K562 (cell line): ENCODE data around the gene ZNF236. TPM values are rescaled to one million over a fixed set of nuclear protein-coding genes. Genes with fewer than 3 reads are reported as not detected.

Source experiments
- ATAC-seq: fragments of 200-7000 bp; cut with Tn5 transposase; 3 replicates; pipeline ENCODE4 v1.9.1; 2020; ENCODE audit warnings: moderate library complexity
- BruUV-seq: library from RNA; stranded (reverse); fragments of 400-500 nt; replicated peaks from 2 replicates; lab custom pipeline; 2021; lab: Mats Ljungman, UMichigan
- CTCF ChIA-PET: fragments of 300-600 bp; formaldehyde crosslinking; extraction: SDS; loops from one replicate; lab custom pipeline; 2021; ENCODE audit warnings: low intra/inter-chr PET ratio; lab: Yijun Ruan, JAX
- POLR2A ChIA-PET: fragments of 300-600, 350-650 bp; sonication (Branson Sonifier 250); formaldehyde crosslinking; extraction: SDS; loops from one replicate; lab custom pipeline; 2021; ENCODE audit warnings: antibody characterized with exemption, inconsistent platforms; lab: Yijun Ruan, JAX
- DNase-seq, 4 experiments: peaks; one replicate each; pipeline versions ENCODE4 v3.0.0 to v3.0.0-alpha.2; 2011 to 2018; ENCODE audit warnings: low spot score in 3 of 4, mixed read lengths in 3 of 4; ENCODE audit errors: extremely low read depth in 1 of 4
- FAIRE-seq: peaks from 2 replicates; lab custom pipeline; 2011; peaks lifted over from hg19 to GRCh38; lab: Jason Lieb, UNC
- H2AFZ ChIP-seq: 2 replicates; pipeline ENCODE4 v1.6.0; 2011; ENCODE audit warnings: low read depth, low read length, control low read depth, inconsistent platforms
- H3K27ac ChIP-seq: fragments of 200-600 bp; 3 replicates; pipeline ENCODE4 v1.8.0; 2011; ENCODE audit warnings: low read depth, mild to moderate bottlenecking, control low read depth, inconsistent platforms, low read length, moderate library complexity, mixed read lengths; ENCODE audit errors: extremely low read depth
- H3K27me3 ChIP-seq, 2 experiments: fragments of 300-600 bp in 1 of 2; 2 replicates in 1 of 2; 3 replicates in 1 of 2; pipeline versions ENCODE4 v1.6.0 to v1.8.0; 2011; ENCODE audit warnings: inconsistent platforms in 2 of 2, low read length in 2 of 2, mild to moderate bottlenecking in 1 of 2, mixed read lengths in 1 of 2, moderate library complexity in 1 of 2; ENCODE audit not compliant: control insufficient read depth in 2 of 2, insufficient read depth in 2 of 2
- H3K36me3 ChIP-seq: fragments of 300-600 bp; 3 replicates; pipeline ENCODE4 v1.8.0; 2011; ENCODE audit warnings: mild to moderate bottlenecking, low read length, inconsistent platforms; ENCODE audit not compliant: control insufficient read depth, insufficient read depth
- H3K4me1 ChIP-seq, 2 experiments: fragments of 200-600 bp in 1 of 2; replicated peaks in 1 of 2; 2 replicates in 1 of 2; 3 replicates in 1 of 2; pipeline versions ENCODE4 v1.5.1 to v1.8.0; 2011; ENCODE audit warnings: inconsistent platforms in 2 of 2, low read length in 2 of 2, mild to moderate bottlenecking in 1 of 2, mixed read lengths in 1 of 2, moderate library complexity in 1 of 2; ENCODE audit not compliant: control insufficient read depth in 2 of 2, insufficient read depth in 2 of 2
- H3K4me2 ChIP-seq: 2 replicates; pipeline ENCODE4 v1.6.1; 2011; ENCODE audit warnings: low read length, control low read depth, inconsistent platforms, mixed read lengths; ENCODE audit not compliant: insufficient read depth
- H3K4me3 ChIP-seq: fragments of 200-600 bp; sonication (generic), shearing (Covaris generic); 2 replicates; pipeline ENCODE4 v1.5.1; 2016; ENCODE audit warnings: control low read depth, inconsistent platforms
- H3K79me2 ChIP-seq: fragments of 200-600 bp; 3 replicates; pipeline ENCODE4 v1.8.0; 2011; ENCODE audit warnings: low read length, inconsistent platforms; ENCODE audit not compliant: control insufficient read depth, insufficient read depth
- H3K9ac ChIP-seq, 2 experiments: 2 replicates each; pipeline versions ENCODE4 v1.6.0 to v1.6.1; 2011; ENCODE audit warnings: low read depth in 2 of 2, low read length in 2 of 2, control low read depth in 1 of 2, inconsistent platforms in 1 of 2, mild to moderate bottlenecking in 1 of 2, mixed read lengths in 1 of 2; ENCODE audit not compliant: insufficient read depth in 1 of 2
- H3K9me1 ChIP-seq: one replicate; pipeline ENCODE4 v1.6.0; 2011; ENCODE audit warnings: inconsistent platforms, mild to moderate bottlenecking, low read length, moderate library complexity; ENCODE audit not compliant: control insufficient read depth, insufficient read depth
- H3K9me3 ChIP-seq: replicated peaks from 2 replicates; pipeline ENCODE4 v1.5.1; 2011; ENCODE audit warnings: low read depth, low read length, inconsistent platforms; ENCODE audit not compliant: control insufficient read depth, insufficient read depth
- H4K20me1 ChIP-seq: replicated peaks from 2 replicates; pipeline ENCODE4 v1.6.1; 2011; ENCODE audit warnings: low read length, inconsistent platforms, mixed read lengths; ENCODE audit not compliant: control insufficient read depth, insufficient read depth
- DIDO1 ChIP-seq: fragments of 450-650 bp; IDR thresholded peaks from 2 replicates; pipeline ENCODE4 v1.6.1; 2016; ENCODE audit warnings: low read depth, missing biosample characterization, missing genetic modification characterization
- EHMT2 ChIP-seq: fragments of 450-650 bp; IDR thresholded peaks from 2 replicates; pipeline ENCODE4 v1.6.1; 2018; ENCODE audit warnings: antibody characterized with exemption
- GTF2F1 ChIP-seq: IDR thresholded peaks from 2 replicates; pipeline ENCODE4 v1.6.1; 2011; ENCODE audit warnings: low read depth, low read length, improper control_type of control experiment
- PRPF4 ChIP-seq: fragments of 200-400 bp; formaldehyde crosslinking; IDR thresholded peaks from one replicate; pipeline ENCODE4 v1.6.1; 2017; ENCODE audit warnings: low read length, low read depth, mild to moderate bottlenecking; ENCODE audit not compliant: insufficient read depth, poor library complexity, severe bottlenecking
- SIRT6 ChIP-seq: IDR thresholded peaks from one replicate; pipeline ENCODE4 v1.6.1; 2012; ENCODE audit warnings: low read depth, mild to moderate bottlenecking, control low read depth, inconsistent platforms, low read length, moderate library complexity
- SMARCC2 ChIP-seq: fragments of 450-650 bp; IDR thresholded peaks from 2 replicates; pipeline ENCODE4 v1.6.1; 2017; ENCODE audit warnings: antibody characterized with exemption, moderate library complexity, mild to moderate bottlenecking, low read depth
- ZC3H11A ChIP-seq: IDR thresholded peaks from 2 replicates; pipeline ENCODE4 v1.6.1; 2012; ENCODE audit warnings: low read depth, low read length, improper control_type of control experiment
- ZNF436 ChIP-seq: fragments of 250-450, 450-650 bp; sonication (Bioruptor Pico); formaldehyde crosslinking; IDR thresholded peaks from 2 replicates; pipeline ENCODE4 v1.7.0; 2020; ENCODE audit warnings: mild to moderate bottlenecking
- WGBS: fragments of 100-300 bp; shearing (Covaris generic); methylation state at CpG from one replicate; pipeline ENCODE4 v1.1.6; 2016; ENCODE audit warnings: low coverage, mixed read lengths; ENCODE audit not compliant: insufficient coverage; ENCODE audit errors: missing lambda C conversion rate; 5-methylcytosine and 5-hydroxymethylcytosine counted together
- in situ Hi-C: fragments of 300-500 bp; cut with MboI; formaldehyde crosslinking; loops from 4 replicates; pipeline ENCODE4 v1.15.0; 2018; ENCODE audit warnings: inconsistent platforms, mixed read lengths
- intact Hi-C: fragments of 100-400 bp; cut with micrococcal nuclease; formaldehyde crosslinking; loops from 2 replicates; pipeline ENCODE4 v1.14.2; 2022
- polyA plus RNA-seq, 8 experiments: library from polyadenylated mRNA; depleted of rRNA in 4 of 8; stranded (reverse) in 5 of 8; unstranded in 3 of 8; fragments of >200 nt; fragmentation: Nextera tagmentation in 2 of 8; fragmentation: Illumina TruSeq in 1 of 8; extraction: Ambion mirVana in 2 of 8; extraction: Trizol in 1 of 8; gene quantifications; 2 replicates each; pipeline versions ENCODE4 v1.2.1 to v1.2.3, GENCODE V29; 2011 to 2014; ENCODE audit warnings: inconsistent platforms in 1 of 8, missing spikeins in 1 of 8
- total RNA-seq, 7 experiments: library from RNA; depleted of rRNA in 6 of 7; stranded (reverse); fragments of >200 nt in 6 of 7; fragmentation: Illumina TruSeq in 2 of 7; extraction: Trizol in 2 of 7; gene quantifications; 2 replicates each; pipeline versions ENCODE4 v1.2.1 to v1.2.3, GENCODE V29; 2011 to 2021; ENCODE audit warnings: low replicate concordance in 1 of 7
- TF ChIP-seq, protein P1 (sequence below): fragments of 450-650 bp; IDR thresholded peaks from 2 replicates; pipeline ENCODE4 v1.6.1; 2016; ENCODE audit warnings: missing biosample characterization, missing genetic modification characterization
- TF ChIP-seq, protein P2 (sequence below): sonication (generic); formaldehyde crosslinking; IDR thresholded peaks from 2 replicates; pipeline ENCODE4 v1.8.0; 2023; ENCODE audit warnings: mild to moderate bottlenecking, missing genetic modification reagents
- TF ChIP-seq, protein P3 (sequence below): fragments of 250-450 bp; sonication (Bioruptor Pico); IDR thresholded peaks from 2 replicates; pipeline ENCODE4 v1.6.1; 2021; ENCODE audit warnings: mild to moderate bottlenecking

ZNF236 gene
- total and polyA plus RNA-seq, 9 of the 15 experiments (the other 6 are each of a cell fraction or from before 2014, with no cell fraction given): 0.35 to 8.7 (median 3.4) TPM

DNA sequence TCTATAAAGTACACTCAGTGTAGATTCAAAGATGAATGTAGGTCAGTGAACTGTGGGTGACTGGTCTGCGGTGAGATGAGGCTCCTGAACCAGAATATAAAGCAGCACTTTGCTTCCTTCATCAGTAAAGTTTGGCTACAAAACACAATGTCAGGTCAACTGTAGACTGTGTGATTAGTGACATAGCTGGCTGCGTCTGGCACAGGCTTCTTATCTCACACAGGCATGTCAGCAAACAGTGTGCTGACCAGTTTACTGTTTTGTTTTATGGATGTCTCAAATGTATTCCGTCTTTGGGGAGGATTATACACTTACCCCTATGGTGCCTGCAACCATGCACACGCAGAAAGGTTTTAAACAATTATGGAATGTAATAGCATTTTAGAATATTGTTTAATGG is 87.1 kb downstream of the ZNF236 start:
- no peak for TF ChIP-seq ZNF436
- intact Hi-C loops (no loop called here), in situ Hi-C loops (no loop called here)
- H3K9me3 ChIP-seq: no peaks in the 10 kb centered on the region
- no TSS peak for BruUV-seq
- H3K27ac ChIP-seq: no peak overlapping the region
- H3K4me3 ChIP-seq: no peak overlapping the region
- peaks cover 40% of the 10 kb centered on the region; the same call in 2 of the 3 replicates for H3K36me3 ChIP-seq
- DNase-seq (peak in 1 of 4 experiments; percentile 3), FAIRE-seq (no peak), ATAC-seq (no peak; the same call in none of the 3 replicates)
- no peaks in the 10 kb centered on the region for H4K20me1 ChIP-seq
- H3K4me1 ChIP-seq: peaks cover 0 to 2% of the 10 kb centered on the region in 2 experiments; a peak in 1 of 5 replicates
- 68% methylated on average over 3 of the region's 4 CpGs for WGBS
- no peaks in the 10 kb centered on the region for H3K9me1 ChIP-seq
- ChIA-PET CTCF (no interaction called here), POLR2A (interaction anchor here (0.7 kb wide), 1 partner anchor 57 kb away, joined by 3 read pairs; no protein-coding TSS in a partner anchor)
- H3K79me2 ChIP-seq: no peaks in the 10 kb centered on the region
- H3K27me3 ChIP-seq: no peaks in the 10 kb centered on the region
- no peak overlapping the region for H3K4me2 ChIP-seq
- no peak overlapping the region for H3K9ac ChIP-seq
- H2AFZ ChIP-seq: no peak overlapping the region

DNA sequence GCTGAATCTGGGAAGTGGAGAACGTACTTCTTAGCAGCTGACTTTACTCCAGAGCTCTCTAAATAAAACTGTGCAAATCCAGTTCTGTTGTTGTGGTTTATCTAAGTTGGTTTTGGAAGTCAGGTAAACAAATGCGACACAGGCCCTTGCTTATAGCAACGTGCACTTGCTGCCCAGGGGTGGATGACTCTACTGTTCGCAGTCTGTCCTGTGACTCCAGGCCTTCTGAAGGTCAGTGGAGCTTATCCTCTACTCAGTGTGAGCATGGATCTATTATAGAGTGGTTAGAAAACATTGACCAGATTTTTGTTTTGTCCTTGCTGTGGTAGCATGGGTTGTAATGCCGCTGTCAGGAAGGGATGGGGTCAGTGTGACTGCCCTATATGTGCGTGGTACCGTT is 89.1 kb downstream of the ZNF236 start:
- ATAC-seq: no peak
- no peak overlapping the region for H3K4me3 ChIP-seq
- CTCF ChIA-PET: no interaction called here
- no peaks in the 10 kb centered on the region for H3K9me1 ChIP-seq
- H4K20me1 ChIP-seq: no peaks in the 10 kb centered on the region
- H2AFZ ChIP-seq: no peak overlapping the region
- POLR2A ChIA-PET: no interaction called here
- H3K27ac ChIP-seq: no peak overlapping the region
- H3K36me3 ChIP-seq: peaks cover 39% of the 10 kb centered on the region; the same call in 2 of the 3 replicates
- no peaks in the 10 kb centered on the region for H3K27me3 ChIP-seq
- no peaks in the 10 kb centered on the region for H3K9me3 ChIP-seq
- H3K79me2 ChIP-seq: no peaks in the 10 kb centered on the region
- 89% methylated on average over 7 of the region's 7 CpGs for whole genome bisulfite sequencing
- peaks cover 0 to 2% of the 10 kb centered on the region in 2 experiments; a peak in 1 of 5 replicates for H3K4me1 ChIP-seq
- no peak for DNase-seq
- BruUV-seq: no TSS peak
- FAIRE-seq: no peak
- H3K9ac ChIP-seq: no peak overlapping the region
- intact Hi-C loops: no loop called here
- in situ Hi-C loops: no loop called here
- H3K4me2 ChIP-seq: no peak overlapping the region
- TF ChIP-seq DIDO1: no peak
- TF ChIP-seq, protein P1, sequence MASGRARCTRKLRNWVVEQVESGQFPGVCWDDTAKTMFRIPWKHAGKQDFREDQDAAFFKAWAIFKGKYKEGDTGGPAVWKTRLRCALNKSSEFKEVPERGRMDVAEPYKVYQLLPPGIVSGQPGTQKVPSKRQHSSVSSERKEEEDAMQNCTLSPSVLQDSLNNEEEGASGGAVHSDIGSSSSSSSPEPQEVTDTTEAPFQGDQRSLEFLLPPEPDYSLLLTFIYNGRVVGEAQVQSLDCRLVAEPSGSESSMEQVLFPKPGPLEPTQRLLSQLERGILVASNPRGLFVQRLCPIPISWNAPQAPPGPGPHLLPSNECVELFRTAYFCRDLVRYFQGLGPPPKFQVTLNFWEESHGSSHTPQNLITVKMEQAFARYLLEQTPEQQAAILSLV: no peak
- TF ChIP-seq, protein P2, sequence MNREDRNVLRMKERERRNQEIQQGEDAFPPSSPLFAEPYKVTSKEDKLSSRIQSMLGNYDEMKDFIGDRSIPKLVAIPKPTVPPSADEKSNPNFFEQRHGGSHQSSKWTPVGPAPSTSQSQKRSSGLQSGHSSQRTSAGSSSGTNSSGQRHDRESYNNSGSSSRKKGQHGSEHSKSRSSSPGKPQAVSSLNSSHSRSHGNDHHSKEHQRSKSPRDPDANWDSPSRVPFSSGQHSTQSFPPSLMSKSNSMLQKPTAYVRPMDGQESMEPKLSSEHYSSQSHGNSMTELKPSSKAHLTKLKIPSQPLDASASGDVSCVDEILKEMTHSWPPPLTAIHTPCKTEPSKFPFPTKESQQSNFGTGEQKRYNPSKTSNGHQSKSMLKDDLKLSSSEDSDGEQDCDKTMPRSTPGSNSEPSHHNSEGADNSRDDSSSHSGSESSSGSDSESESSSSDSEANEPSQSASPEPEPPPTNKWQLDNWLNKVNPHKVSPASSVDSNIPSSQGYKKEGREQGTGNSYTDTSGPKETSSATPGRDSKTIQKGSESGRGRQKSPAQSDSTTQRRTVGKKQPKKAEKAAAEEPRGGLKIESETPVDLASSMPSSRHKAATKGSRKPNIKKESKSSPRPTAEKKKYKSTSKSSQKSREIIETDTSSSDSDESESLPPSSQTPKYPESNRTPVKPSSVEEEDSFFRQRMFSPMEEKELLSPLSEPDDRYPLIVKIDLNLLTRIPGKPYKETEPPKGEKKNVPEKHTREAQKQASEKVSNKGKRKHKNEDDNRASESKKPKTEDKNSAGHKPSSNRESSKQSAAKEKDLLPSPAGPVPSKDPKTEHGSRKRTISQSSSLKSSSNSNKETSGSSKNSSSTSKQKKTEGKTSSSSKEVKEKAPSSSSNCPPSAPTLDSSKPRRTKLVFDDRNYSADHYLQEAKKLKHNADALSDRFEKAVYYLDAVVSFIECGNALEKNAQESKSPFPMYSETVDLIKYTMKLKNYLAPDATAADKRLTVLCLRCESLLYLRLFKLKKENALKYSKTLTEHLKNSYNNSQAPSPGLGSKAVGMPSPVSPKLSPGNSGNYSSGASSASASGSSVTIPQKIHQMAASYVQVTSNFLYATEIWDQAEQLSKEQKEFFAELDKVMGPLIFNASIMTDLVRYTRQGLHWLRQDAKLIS (CRISPR knock-in tag): no peak
- no peak for TF ChIP-seq PRPF4
- no peak for TF ChIP-seq ZC3H11A
- TF ChIP-seq, protein P3, sequence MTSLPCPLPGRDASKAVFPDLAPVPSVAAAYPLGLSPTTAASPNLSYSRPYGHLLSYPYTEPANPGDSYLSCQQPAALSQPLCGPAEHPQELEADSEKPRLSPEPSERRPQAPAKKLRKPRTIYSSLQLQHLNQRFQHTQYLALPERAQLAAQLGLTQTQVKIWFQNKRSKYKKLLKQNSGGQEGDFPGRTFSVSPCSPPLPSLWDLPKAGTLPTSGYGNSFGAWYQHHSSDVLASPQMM (CRISPR knock-in tag): no peak
- TF ChIP-seq SIRT6: no peak
- TF ChIP-seq GTF2F1: no peak
- TF ChIP-seq EHMT2: no peak
- TF ChIP-seq SMARCC2: no peak
